NCI-H460 (cell line): ENCODE data around the gene FAM81A. TPM values are rescaled to one million over a fixed set of nuclear protein-coding genes. Genes with fewer than 3 reads are reported as not detected.

Experiments
- DNase-seq: peaks from one replicate; pipeline ENCODE4 v3.0.0-alpha.2; 2016; ENCODE audit warnings: low read depth; ENCODE audit errors: extremely low read depth
- small RNA-seq, 2 experiments: library from RNA; depleted of rRNA; stranded (forward); fragments of <200 nt; gene quantifications; one replicate each; pipeline ENCODE3, GENCODE V24; 2014
- total RNA-seq: library from RNA; depleted of rRNA; stranded (reverse); fragments of >200 nt; shearing (Covaris generic); gene quantifications from 2 replicates; pipeline ENCODE4 v1.2.3, GENCODE V29; 2014; rRNA removed

FAM81A gene
- total RNA-seq, 1 experiment from 2014 or later, result 0.92 TPM

- DNase-seq, result no peak
Measured at GRCh38 chr15:59569477-59569876, 131.5 kb downstream of the FAM81A start.

DNA sequence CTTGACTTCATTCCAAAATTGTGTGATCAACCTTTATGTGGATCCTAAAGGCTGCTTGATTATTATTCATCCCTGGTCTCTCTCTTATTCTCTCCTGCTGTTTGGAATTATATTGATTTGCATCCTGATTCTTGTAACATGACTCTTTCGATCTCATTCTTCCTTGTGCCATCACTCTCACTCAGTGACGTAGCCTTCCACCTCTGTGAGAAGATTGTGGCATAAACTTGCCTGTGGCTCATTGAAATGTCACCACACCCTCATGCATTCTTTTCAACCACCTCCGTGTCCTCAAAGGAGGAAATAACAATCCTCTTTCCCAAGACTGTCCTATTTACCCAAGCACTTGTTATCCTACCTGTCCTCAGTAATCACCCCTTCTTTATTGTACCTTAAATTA is 132.3 kb downstream of the FAM81A start:
- no peak for DNase-seq

GRCh38 chr15:59571606-59572005 is 133.6 kb downstream of the FAM81A start:
- no peak for DNase-seq

Small RNA genes within 50 kb of the gene (small RNA-seq; reads per million reads assigned to genes)
- 0 reads per million in 2 experiments for gene RF00019

Other genes with a start within 250 kb of the FAM81A start
- gene LDHAL6B, start 231.3 kb upstream of the FAM81A start, total RNA-seq, result not detected in 2 replicates
- 29.5 and 37.5 TPM in 2 replicates for gene MYO1E, start 65.3 kb upstream of the FAM81A start, total RNA-seq
- gene GCNT3, start 173.6 kb downstream of the FAM81A start, total RNA-seq, result 0.29 and 0.50 TPM in 2 replicates
- gene GTF2A2, start 219.3 kb downstream of the FAM81A start, total RNA-seq, result 113 and 138 TPM in 2 replicates